H9 (cell line): ENCODE data around the gene PDE3B. TPM values are rescaled to one million over a fixed set of nuclear protein-coding genes. Genes with fewer than 3 reads are reported as not detected.

Source experiments
- DNase-seq: peaks from one replicate; pipeline ENCODE4 v3.0.0-alpha.2; 2017
- H2AFZ ChIP-seq: one replicate; pipeline ENCODE4 v1.6.1; 2013; ENCODE audit warnings: mild to moderate bottlenecking, low read length, control low read depth, moderate library complexity
- H2AK5ac ChIP-seq: 2 replicates; pipeline ENCODE4 v1.6.1; 2013; ENCODE audit warnings: low read length, control low read depth, mixed read lengths; ENCODE audit not compliant: insufficient read length
- H2BK120ac ChIP-seq: one replicate; pipeline ENCODE4 v1.6.1; 2013; ENCODE audit warnings: low read depth, mild to moderate bottlenecking, low read length, control low read depth, inconsistent platforms; ENCODE audit not compliant: poor library complexity, severe bottlenecking
- H2BK12ac ChIP-seq: 2 replicates; pipeline ENCODE4 v1.6.1; 2013; ENCODE audit warnings: low read length, control low read depth, mixed read lengths, low read depth; ENCODE audit not compliant: insufficient read length
- H2BK15ac ChIP-seq: 2 replicates; pipeline ENCODE4 v1.6.1; 2013; ENCODE audit warnings: low read depth, low read length, control low read depth
- H2BK20ac ChIP-seq: one replicate; pipeline ENCODE4 v1.6.1; 2013; ENCODE audit warnings: low read depth, mild to moderate bottlenecking, low read length, control low read depth, inconsistent platforms; ENCODE audit not compliant: poor library complexity, severe bottlenecking
- H2BK5ac ChIP-seq: 2 replicates; pipeline ENCODE4 v1.6.1; 2013; ENCODE audit warnings: low read length, control low read depth, mixed read lengths; ENCODE audit not compliant: insufficient read length
- H3K14ac ChIP-seq: 2 replicates; pipeline ENCODE4 v1.6.1; 2013; ENCODE audit warnings: low read length, control low read depth; ENCODE audit not compliant: insufficient read depth
- H3K18ac ChIP-seq: 2 replicates; pipeline ENCODE4 v1.6.1; 2013; ENCODE audit warnings: low read depth, mild to moderate bottlenecking, mixed read lengths, low read length, control low read depth; ENCODE audit not compliant: insufficient read length
- H3K23ac ChIP-seq: 2 replicates; pipeline ENCODE4 v1.6.1; 2013; ENCODE audit warnings: low read length, control low read depth, mixed read lengths, low read depth; ENCODE audit not compliant: insufficient read length
- H3K23me2 ChIP-seq: 2 replicates; pipeline ENCODE4 v1.6.1; 2013; ENCODE audit warnings: low read depth, mild to moderate bottlenecking, mixed read lengths, low read length, control low read depth; ENCODE audit not compliant: insufficient read length, poor library complexity, severe bottlenecking
- H3K27ac ChIP-seq: 2 replicates; pipeline ENCODE4 v1.5.1; 2013; ENCODE audit warnings: low read length, control low read depth, mixed read lengths, low read depth; ENCODE audit not compliant: insufficient read length
- H3K27me3 ChIP-seq: 2 replicates; pipeline ENCODE4 v1.6.1; 2013; ENCODE audit warnings: low read length, control low read depth, inconsistent platforms; ENCODE audit not compliant: insufficient read depth
- H3K4ac ChIP-seq: 2 replicates; pipeline ENCODE4 v1.6.1; 2013; ENCODE audit warnings: low read depth, mild to moderate bottlenecking, control low read depth, inconsistent platforms, low read length, moderate library complexity
- H3K4me1 ChIP-seq: 2 replicates; pipeline ENCODE4 v1.6.1; 2013; ENCODE audit warnings: low read length, control low read depth, inconsistent platforms; ENCODE audit not compliant: insufficient read depth
- H3K4me2 ChIP-seq: 2 replicates; pipeline ENCODE4 v1.6.1; 2013; ENCODE audit warnings: low read length, control low read depth, mixed read lengths; ENCODE audit not compliant: insufficient read length, insufficient read depth
- H3K56ac ChIP-seq: 2 replicates; pipeline ENCODE4 v1.6.1; 2013; ENCODE audit warnings: low read depth, mild to moderate bottlenecking, mixed read lengths, low read length, control low read depth; ENCODE audit not compliant: insufficient read length
- H3K79me1 ChIP-seq: 2 replicates; pipeline ENCODE4 v1.6.1; 2013; ENCODE audit warnings: low read depth, mild to moderate bottlenecking, moderate library complexity, low read length, control low read depth, inconsistent platforms; ENCODE audit not compliant: insufficient read depth, poor library complexity, severe bottlenecking
- H3K79me2 ChIP-seq: 2 replicates; pipeline ENCODE4 v1.6.1; 2013; ENCODE audit warnings: low read length, control low read depth, inconsistent platforms; ENCODE audit not compliant: insufficient read depth
- H3K9ac ChIP-seq: 2 replicates; pipeline ENCODE4 v1.6.1; 2013; ENCODE audit warnings: low read length, control low read depth, mixed read lengths; ENCODE audit not compliant: insufficient read length; ENCODE audit errors: extremely low read depth
- H3K9me3 ChIP-seq: one replicate; pipeline ENCODE4 v1.6.1; 2013; ENCODE audit warnings: low read depth, low read length, inconsistent platforms; ENCODE audit not compliant: control insufficient read depth
- H3T11ph ChIP-seq: one replicate; pipeline ENCODE4 v1.6.1; 2013; ENCODE audit warnings: mild to moderate bottlenecking, low read length, control low read depth, inconsistent platforms
- H4K20me1 ChIP-seq: one replicate; pipeline ENCODE4 v1.6.1; 2013; ENCODE audit not compliant: control insufficient read depth, insufficient read length, insufficient read depth
- H4K5ac ChIP-seq: 2 replicates; pipeline ENCODE4 v1.6.1; 2013; ENCODE audit warnings: low read depth, mild to moderate bottlenecking, mixed read lengths, low read length, control low read depth; ENCODE audit not compliant: insufficient read length
- H4K8ac ChIP-seq: replicated peaks from 2 replicates; pipeline ENCODE4 v1.6.1; 2013; ENCODE audit warnings: low read length, control low read depth, mixed read lengths, low read depth; ENCODE audit not compliant: insufficient read length
- H4K91ac ChIP-seq: 2 replicates; pipeline ENCODE4 v1.6.1; 2013; ENCODE audit warnings: low read depth, mild to moderate bottlenecking, moderate library complexity, mixed read lengths, low read length, control low read depth; ENCODE audit not compliant: insufficient read length
- H3K27ac Mint-ChIP-seq, 3 experiments: 2 replicates in 2 of 3; 3 replicates in 1 of 3; pipeline ENCODE4 v1.8.0; 2020 to 2021; ENCODE audit warnings: mixed read lengths in 3 of 3, mild to moderate bottlenecking in 1 of 3, moderate library complexity in 1 of 3
- H3K27me3 Mint-ChIP-seq: 2 replicates; pipeline ENCODE4 v1.8.0; 2021; ENCODE audit warnings: low read depth, mild to moderate bottlenecking, moderate library complexity, mixed read lengths
- H3K36me3 Mint-ChIP-seq, 3 experiments: 2 replicates in 2 of 3; 3 replicates in 1 of 3; pipeline ENCODE4 v1.8.0; 2020 to 2021; ENCODE audit warnings: low read depth in 3 of 3, mixed read lengths in 3 of 3; ENCODE audit not compliant: insufficient read depth in 1 of 3
- H3K4me1 Mint-ChIP-seq, 2 experiments: 2 replicates each; pipeline ENCODE4 v1.8.0; 2020; ENCODE audit warnings: mixed read lengths in 2 of 2
- H3K4me3 Mint-ChIP-seq, 2 experiments: 2 replicates in 1 of 2; 3 replicates in 1 of 2; pipeline ENCODE4 v1.8.0; 2020 to 2021; ENCODE audit warnings: mild to moderate bottlenecking in 2 of 2, mixed read lengths in 2 of 2, moderate library complexity in 1 of 2
- H3K9me3 Mint-ChIP-seq, 2 experiments: 2 replicates in 1 of 2; 3 replicates in 1 of 2; pipeline ENCODE4 v1.8.0; 2020; ENCODE audit warnings: mild to moderate bottlenecking in 2 of 2, mixed read lengths in 2 of 2, moderate library complexity in 1 of 2
- CTCF ChIP-seq: fragments of 200-600 bp; sonication (generic); conservative IDR thresholded peaks from 3 replicates; pipeline ENCODE4 v1.8.0; 2021; ENCODE audit warnings: antibody characterized with exemption, mild to moderate bottlenecking
- WGBS: extraction: QIAGEN DNeasy Blood & Tissue Kit; methylation state at CpG from one replicate; pipeline ENCODE4 v1.1.7; 2013; ENCODE audit warnings: missing lambda C conversion rate, low lambda C conversion rate, mixed read lengths; ENCODE audit not compliant: insufficient read length; ENCODE audit errors: extremely low coverage; 5-methylcytosine and 5-hydroxymethylcytosine counted together
- total RNA-seq: library from RNA; stranded (reverse); gene quantifications from 2 replicates; pipeline ENCODE4 v1.2.1, GENCODE V29; 2021

PDE3B gene
- total RNA-seq, 1 experiment from 2014 or later, result 6.6 TPM

- Histone ChIP-seq H2BK15ac (no peak overlapping the region), H4K20me1 (no peaks in the 10 kb centered on the region), H3K79me2 (no peaks in the 10 kb centered on the region), H3K14ac (no peak overlapping the region), H4K8ac (no peak overlapping the region), H4K5ac (no peak overlapping the region), H3K23me2 (no peaks in the 10 kb centered on the region), H3K56ac (no peak overlapping the region), H3K27ac (no peak overlapping the region), H2BK120ac (no peak overlapping the region), H3K4me1 (no peaks in the 10 kb centered on the region), H3K79me1 (peaks cover 2% of the 10 kb centered on the region), H3K9ac (no peak overlapping the region), H3K23ac (no peak overlapping the region), H2BK5ac (no peak overlapping the region), H2BK20ac (no peak overlapping the region), H2AFZ (no peak overlapping the region), H2BK12ac (no peak overlapping the region), H3K4me2 (no peak overlapping the region), H3T11ph (no peak overlapping the region), H3K4ac (no peak overlapping the region), H4K91ac (no peak overlapping the region), H3K18ac (no peak overlapping the region), H3K9me3 (no peaks in the 10 kb centered on the region), H2AK5ac (no peak overlapping the region), H3K27me3 (no peaks in the 10 kb centered on the region)
- H3K4me3 Mint-ChIP-seq, result no peak overlapping the region
- no peak for DNase-seq
- H3K4me1 Mint-ChIP-seq, result peaks cover 4 to 8% of the 10 kb centered on the region in 2 experiments; a peak in 2 of 4 replicates
- H3K36me3 Mint-ChIP-seq, result peaks cover 0 to 7% (median 0%) of the 10 kb centered on the region in 3 experiments; a peak in 2 of 7 replicates
- peaks cover 0 to 2% of the 10 kb centered on the region in 2 experiments; a peak in 1 of 5 replicates for H3K9me3 Mint-ChIP-seq
- WGBS, result no CpG with 5 or more reads among the region's 2 CpGs
- no peak for TF ChIP-seq CTCF
- H3K27ac Mint-ChIP-seq, result no peak overlapping the region
- H3K27me3 Mint-ChIP-seq, result no peaks in the 10 kb centered on the region
These were observed 34.7 kb downstream of the PDE3B start for GRCh38 chr11:14678350-14678749.
